T-helper 22 cell (primary cell): ENCODE data around the gene FBP2.
"Not testable (repeated sequence)": the region's sequence is repeated elsewhere in the genome, so short reads cannot be mapped to it uniquely, and the experiment has no call there.

Experiments used
- DNase-seq: peaks from one replicate; pipeline ENCODE4 v3.0.0-alpha.2; 2020; ENCODE audit warnings: low read depth

The FBP2 gene

GRCh38 chr9:94606646-94607422, 13.2 kb upstream of the FBP2 start:
- no peak for DNase-seq

GRCh38 chr9:94603259-94604160, 9.9 kb upstream of the FBP2 start:
- DNase-seq = peak; percentile 4

GRCh38 chr9:94602666-94603065, 9.0 kb upstream of the FBP2 start:
- DNase-seq = no peak

- DNase-seq = no peak
Observed at GRCh38 chr9:94600715-94601114, 7.1 kb upstream of the FBP2 start.

GRCh38 chr9:94600258-94600657, 6.6 kb upstream of the FBP2 start:
- DNase-seq = no peak

- no peak for DNase-seq
Observed at GRCh38 chr9:94599102-94599501, 5.5 kb upstream of the FBP2 start.

- DNase-seq = not testable (repeated sequence)
Observed at GRCh38 chr9:94592683-94593082, 941 bp downstream of the FBP2 start.

- no peak for DNase-seq
Observed at GRCh38 chr9:94591876-94592275, 1.7 kb downstream of the FBP2 start.

GRCh38 chr9:94591046-94591545, 2.5 kb downstream of the FBP2 start:
- not testable (repeated sequence) for DNase-seq

- DNase-seq = no peak
Observed at GRCh38 chr9:94588681-94589080, 4.9 kb downstream of the FBP2 start.

- no peak for DNase-seq
Observed at GRCh38 chr9:94586814-94587213, 6.8 kb downstream of the FBP2 start.

- no peak for DNase-seq
Observed at GRCh38 chr9:94586316-94586715, 7.3 kb downstream of the FBP2 start.

- DNase-seq = no peak
Observed at GRCh38 chr9:94584555-94584954, 9.1 kb downstream of the FBP2 start.

GRCh38 chr9:94581728-94582127, 11.9 kb downstream of the FBP2 start:
- DNase-seq = no peak

- DNase-seq = no peak
Observed at GRCh38 chr9:94577571-94577970, 16.1 kb downstream of the FBP2 start.

- DNase-seq = no peak
Observed at GRCh38 chr9:94577036-94577435, 16.6 kb downstream of the FBP2 start.

- no peak for DNase-seq
Observed at GRCh38 chr9:94576131-94576530, 17.5 kb downstream of the FBP2 start.

- no peak for DNase-seq
Observed at GRCh38 chr9:94568972-94569712, 24.5 kb downstream of the FBP2 start.

- DNase-seq = no peak
Observed at GRCh38 chr9:94568250-94568889, 25.3 kb downstream of the FBP2 start.

GRCh38 chr9:94567271-94567670, 26.4 kb downstream of the FBP2 start:
- no peak for DNase-seq

- DNase-seq = no peak
Observed at GRCh38 chr9:94566550-94566949, 27.1 kb downstream of the FBP2 start.

GRCh38 chr9:94564279-94564678, 29.3 kb downstream of the FBP2 start:
- not testable (repeated sequence) for DNase-seq
